Fibroblast of villous mesenchyme (primary cell): ENCODE results near the gene MOG. TPM values are rescaled to one million over a fixed set of nuclear protein-coding genes. Genes with fewer than 3 reads are reported as not detected.
"Not testable (repeated sequence)": the region's sequence is repeated elsewhere in the genome, so short reads cannot be mapped to it uniquely, and the experiment has no call there.

Experiments
- DNase-seq: peaks from one replicate; pipeline ENCODE4 v3.0.0-alpha.2; 2010; ENCODE audit warnings: low read depth
- H3K4me3 ChIP-seq: 2 replicates; pipeline ENCODE4 v1.5.1; 2011; ENCODE audit warnings: low read depth, mild to moderate bottlenecking, low read length
- total RNA-seq: library from RNA; depleted of rRNA; stranded (reverse); fragments of >200 nt; gene quantifications from 2 replicates; pipeline ENCODE4 v1.2.3, GENCODE V29; 2012
- TF ChIP-seq, protein P1 (sequence below): IDR thresholded peaks from 2 replicates; pipeline ENCODE4 v1.5.1; 2012; ENCODE audit warnings: low read depth, mild to moderate bottlenecking, low read length; ENCODE audit not compliant: insufficient read depth

The MOG gene
- total RNA-seq, 1 donor, result not detected

- TF ChIP-seq, protein P1, sequence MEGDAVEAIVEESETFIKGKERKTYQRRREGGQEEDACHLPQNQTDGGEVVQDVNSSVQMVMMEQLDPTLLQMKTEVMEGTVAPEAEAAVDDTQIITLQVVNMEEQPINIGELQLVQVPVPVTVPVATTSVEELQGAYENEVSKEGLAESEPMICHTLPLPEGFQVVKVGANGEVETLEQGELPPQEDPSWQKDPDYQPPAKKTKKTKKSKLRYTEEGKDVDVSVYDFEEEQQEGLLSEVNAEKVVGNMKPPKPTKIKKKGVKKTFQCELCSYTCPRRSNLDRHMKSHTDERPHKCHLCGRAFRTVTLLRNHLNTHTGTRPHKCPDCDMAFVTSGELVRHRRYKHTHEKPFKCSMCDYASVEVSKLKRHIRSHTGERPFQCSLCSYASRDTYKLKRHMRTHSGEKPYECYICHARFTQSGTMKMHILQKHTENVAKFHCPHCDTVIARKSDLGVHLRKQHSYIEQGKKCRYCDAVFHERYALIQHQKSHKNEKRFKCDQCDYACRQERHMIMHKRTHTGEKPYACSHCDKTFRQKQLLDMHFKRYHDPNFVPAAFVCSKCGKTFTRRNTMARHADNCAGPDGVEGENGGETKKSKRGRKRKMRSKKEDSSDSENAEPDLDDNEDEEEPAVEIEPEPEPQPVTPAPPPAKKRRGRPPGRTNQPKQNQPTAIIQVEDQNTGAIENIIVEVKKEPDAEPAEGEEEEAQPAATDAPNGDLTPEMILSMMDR, result peak; percentile 74
- peak; percentile 84 for DNase-seq
- no peak overlapping the region for H3K4me3 ChIP-seq
Observed at GRCh38 chr6:29653452-29654038, 3.3 kb upstream of the MOG start.

DNA sequence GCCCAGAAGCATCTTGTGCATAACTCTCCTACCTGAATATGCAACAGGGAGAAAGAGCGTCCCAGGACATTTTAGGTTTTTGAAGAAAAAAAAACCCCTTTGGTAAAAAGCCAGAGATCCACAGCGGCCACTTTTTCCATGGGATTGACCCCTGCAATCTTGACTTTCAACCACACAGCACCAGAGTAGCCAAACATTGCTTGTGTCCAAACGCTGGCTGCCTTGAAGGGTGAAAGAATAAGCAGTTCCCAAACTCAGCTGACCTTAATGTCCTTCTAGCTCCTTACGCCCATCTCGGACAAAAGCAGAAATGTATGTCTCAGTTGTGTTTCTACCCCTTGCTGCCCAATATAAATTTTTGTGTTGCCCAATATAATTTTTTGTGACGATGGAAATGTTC lies 1.2 kb upstream of the MOG start:
- H3K4me3 ChIP-seq, result no peak overlapping the region
- DNase-seq, result no peak
- TF ChIP-seq, protein P1, result no peak

DNA sequence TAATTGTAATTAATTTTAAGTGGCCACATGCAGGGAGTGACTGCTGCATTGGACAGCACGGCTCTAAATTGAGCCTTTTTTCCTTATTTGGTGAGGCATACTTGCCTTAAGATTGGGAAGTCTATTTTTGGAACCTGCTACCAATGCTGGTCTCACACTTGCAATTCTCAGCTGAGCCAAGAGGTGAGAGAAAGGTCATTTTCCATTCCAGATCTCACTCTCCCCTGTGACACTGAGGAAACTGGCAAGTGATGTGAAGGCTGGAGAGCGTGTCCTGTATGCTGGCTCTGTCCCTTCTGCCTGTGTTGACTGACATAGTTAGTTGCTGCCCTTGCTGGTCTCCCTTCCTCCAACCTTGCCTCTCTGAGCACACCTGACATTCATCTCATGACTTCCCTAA lies 735 bp upstream of the MOG start:
- no peak for DNase-seq
- TF ChIP-seq, protein P1, result no peak
- H3K4me3 ChIP-seq, result no peak overlapping the region

- H3K4me3 ChIP-seq, result no peak overlapping the region
- no peak for DNase-seq
- TF ChIP-seq, protein P1, result no peak
Observed at GRCh38 chr6:29661071-29661470, 4.2 kb downstream of the MOG start.

GRCh38 chr6:29661502-29662141 lies 4.7 kb downstream of the MOG start:
- DNase-seq, H3K4me3 ChIP-seq: not testable (repeated sequence)

DNA sequence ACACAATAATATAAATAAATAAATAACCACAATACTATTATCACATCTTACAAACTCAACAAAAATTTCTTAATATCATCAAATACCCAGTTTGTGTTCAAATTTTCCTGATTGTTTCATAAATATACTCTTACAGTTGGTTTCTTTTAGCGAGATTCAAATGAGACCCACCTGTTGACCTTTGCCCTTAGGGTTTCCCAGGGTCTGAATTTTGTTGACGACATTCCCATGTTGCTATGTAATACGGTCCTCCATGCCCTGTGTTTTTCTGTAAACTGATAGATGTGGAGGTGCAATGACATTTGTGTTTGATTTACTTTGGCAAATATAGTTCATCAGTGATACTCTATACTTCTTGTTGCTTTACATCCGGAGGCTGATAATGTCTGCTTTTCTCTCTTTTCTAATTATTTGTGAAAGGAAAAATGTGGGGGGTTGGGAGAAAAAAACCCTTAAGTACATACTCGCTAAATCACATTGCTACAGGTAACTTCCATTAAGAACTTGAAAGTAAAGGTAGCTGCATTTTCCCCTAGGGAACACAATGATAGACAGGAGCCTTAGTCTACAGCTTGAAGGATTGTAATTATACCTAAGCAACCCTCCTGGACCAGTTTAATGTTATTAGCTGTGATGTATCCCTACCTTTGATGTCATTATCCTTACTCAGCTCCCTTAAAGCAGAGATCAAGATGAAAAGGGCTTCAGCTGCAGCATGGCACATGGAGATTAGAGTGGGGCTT lies 6.6 kb downstream of the MOG start:
- no peak for DNase-seq
- H3K4me3 ChIP-seq, result no peak overlapping the region
- TF ChIP-seq, protein P1, result no peak
